GM12865 (cell line): ENCODE results near the gene PPP1R36.

Source experiments
- DNase-seq: peaks from one replicate; pipeline ENCODE4 v3.0.0; 2010; ENCODE audit warnings: low read depth
- H3K4me3 ChIP-seq: 2 replicates; pipeline ENCODE4 v1.5.1; 2011; ENCODE audit warnings: mild to moderate bottlenecking, low read depth, low read length, control low read depth
- TF ChIP-seq, protein P1 (sequence below): IDR thresholded peaks from 2 replicates; pipeline ENCODE4 v1.5.1; 2011; ENCODE audit warnings: low read length, control low read depth, low read depth, inconsistent platforms; ENCODE audit not compliant: insufficient read depth; ENCODE audit errors: missing control alignments

The PPP1R36 gene, protein sequence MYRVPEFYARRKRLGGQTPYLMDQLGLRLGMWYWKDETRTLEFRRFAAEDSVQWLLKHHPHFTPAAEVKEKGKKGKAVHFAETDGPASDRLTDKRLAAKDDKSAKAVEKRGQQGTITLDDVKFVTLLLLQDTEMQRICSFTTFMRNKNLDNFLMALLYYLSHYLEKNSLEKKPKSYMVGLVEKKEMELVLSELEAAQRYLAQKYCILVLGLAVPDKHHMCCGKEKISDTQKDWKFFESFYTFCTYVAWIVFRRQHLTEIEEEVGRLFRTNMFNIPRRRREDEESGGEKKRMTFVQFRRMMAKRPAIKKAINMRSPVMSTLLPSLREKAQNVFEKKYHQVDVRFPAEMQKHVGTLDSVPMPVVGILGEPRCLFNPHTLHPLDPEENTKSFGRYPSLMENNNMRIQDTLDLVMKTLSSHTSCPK

DNA sequence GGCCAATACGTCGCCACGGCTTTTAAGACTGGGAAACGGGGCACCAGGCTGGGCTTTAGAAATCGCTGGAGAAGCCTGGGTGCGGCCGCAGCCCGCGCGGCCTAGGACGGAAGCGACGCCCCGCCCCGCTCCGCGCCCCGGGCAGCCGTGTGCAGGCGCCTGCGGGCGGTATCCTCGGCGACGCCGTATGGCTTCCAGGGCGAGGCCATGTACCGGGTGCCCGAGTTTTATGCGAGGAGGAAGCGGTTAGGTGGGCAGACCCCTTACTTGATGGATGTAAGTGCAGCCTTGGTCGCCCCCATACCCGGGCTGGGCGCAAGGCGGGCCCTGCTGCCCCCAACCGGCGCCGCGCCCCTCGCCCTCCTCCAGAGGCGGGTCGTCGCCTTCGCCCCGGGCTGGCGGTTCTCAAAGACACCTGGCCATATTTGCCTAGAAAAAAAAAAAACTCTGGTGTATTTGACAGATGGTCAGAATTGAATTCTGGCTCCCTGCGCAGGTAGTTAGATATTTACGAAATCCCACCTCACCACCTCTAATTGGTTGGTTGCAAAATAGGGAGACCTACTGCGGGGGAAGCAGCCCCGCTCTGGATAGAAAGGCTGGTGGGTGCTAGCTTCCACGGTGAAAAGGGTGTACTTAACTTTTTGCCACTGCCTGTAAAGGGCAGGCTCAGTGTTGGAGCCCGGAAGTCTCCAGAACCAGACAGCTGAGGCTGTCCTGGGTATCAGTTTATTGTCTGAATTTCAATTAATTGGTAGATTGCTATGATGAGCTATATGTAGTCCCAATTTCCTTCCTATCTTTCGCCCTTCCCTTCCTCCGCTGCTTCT is at the start of gene PPP1R36:
Gene PPP1R36 (plus strand): TSS at position 171 of the 830 bp plus-strand sequence. CDS start 37 bp downstream, at position 208.
- TF ChIP-seq, protein P1, sequence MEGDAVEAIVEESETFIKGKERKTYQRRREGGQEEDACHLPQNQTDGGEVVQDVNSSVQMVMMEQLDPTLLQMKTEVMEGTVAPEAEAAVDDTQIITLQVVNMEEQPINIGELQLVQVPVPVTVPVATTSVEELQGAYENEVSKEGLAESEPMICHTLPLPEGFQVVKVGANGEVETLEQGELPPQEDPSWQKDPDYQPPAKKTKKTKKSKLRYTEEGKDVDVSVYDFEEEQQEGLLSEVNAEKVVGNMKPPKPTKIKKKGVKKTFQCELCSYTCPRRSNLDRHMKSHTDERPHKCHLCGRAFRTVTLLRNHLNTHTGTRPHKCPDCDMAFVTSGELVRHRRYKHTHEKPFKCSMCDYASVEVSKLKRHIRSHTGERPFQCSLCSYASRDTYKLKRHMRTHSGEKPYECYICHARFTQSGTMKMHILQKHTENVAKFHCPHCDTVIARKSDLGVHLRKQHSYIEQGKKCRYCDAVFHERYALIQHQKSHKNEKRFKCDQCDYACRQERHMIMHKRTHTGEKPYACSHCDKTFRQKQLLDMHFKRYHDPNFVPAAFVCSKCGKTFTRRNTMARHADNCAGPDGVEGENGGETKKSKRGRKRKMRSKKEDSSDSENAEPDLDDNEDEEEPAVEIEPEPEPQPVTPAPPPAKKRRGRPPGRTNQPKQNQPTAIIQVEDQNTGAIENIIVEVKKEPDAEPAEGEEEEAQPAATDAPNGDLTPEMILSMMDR: no peak
- no peak within 1 kb of the TSS for H3K4me3 ChIP-seq
- DNase-seq: peak; percentile 22

DNA sequence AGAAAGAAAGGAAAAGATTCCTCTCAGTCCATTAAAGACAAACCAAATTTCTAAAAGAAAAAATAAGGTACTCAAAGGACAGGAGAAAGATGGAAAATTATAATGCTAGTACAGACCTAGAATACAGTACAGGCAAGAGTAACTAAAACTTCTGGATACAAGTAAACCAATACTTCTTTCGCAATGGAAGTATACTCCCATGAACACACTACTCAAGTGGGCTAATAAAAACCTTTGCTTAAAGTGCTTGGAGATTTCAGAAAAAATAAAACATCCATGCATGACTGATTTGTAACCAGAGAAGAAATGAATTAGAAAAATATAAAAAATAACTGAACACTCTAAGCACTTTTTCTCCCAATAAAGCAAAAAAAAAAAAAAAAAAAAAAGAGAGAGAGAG is 49.7 kb upstream of the PPP1R36 start:
- no peak for DNase-seq
- TF ChIP-seq, protein P1: no peak

DNA sequence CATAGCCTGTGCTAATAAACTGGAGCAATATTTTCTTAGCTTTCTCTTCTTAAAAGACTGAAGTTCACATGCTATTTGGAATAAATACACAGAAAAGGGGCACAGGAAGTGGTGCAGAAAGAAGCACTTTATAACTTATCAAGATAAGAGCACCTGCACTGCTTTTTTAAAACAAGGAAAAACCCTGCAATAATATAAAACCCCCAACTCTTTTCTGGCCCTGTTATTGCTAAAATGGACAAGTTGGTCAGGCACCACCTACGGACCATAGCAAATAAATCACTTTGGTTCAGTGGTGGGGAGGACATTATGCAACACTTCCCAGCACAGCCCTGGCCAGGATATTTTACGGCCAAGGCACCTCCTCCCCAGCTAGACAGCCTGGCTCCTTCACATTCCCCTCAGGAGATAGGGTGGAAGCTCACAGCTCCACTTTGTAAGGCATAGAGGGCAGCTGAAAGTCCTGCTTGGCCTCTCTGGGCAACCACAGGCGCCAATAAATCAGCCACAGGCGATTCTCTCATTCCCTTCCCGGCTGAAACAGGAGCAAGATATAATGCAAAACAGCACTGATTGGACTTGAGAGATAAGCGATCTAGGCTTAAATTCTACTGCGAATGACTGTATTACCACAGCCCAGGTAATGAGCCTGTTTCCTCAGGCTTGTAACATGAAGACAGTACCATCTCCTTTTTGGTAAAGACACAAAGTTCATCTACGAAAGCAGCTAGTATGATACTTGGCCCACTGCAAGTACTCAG is 48.2 kb upstream of the PPP1R36 start:
- H3K4me3 ChIP-seq: peak overlapping the region; percentile 68
- TF ChIP-seq, protein P1: no peak
- peak; percentile 32 for DNase-seq

More for the DNA sequence above, 49.7 kb upstream of the PPP1R36 start:
- H3K4me3 ChIP-seq: peak overlapping the region; percentile 68; the same call in 1 of the 2 replicates

DNA sequence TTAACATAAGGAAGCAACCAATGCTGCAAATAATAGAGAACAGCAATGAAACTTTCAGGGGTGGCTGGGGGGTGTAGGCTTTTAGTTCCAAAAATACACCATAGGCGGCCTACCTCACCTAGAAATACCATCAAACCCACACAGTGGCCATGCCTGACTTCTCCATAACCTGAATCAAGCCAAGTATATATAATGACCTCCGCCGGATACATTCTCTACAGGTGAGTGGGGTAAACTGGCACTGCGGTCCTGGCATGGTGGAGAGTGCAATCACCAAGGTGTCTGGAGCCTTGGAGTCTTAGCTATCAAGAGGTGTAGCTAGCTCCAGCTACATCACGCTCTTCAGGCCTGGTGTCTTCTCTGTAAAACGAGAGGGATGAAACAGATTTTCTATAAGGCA is 47.3 kb upstream of the PPP1R36 start:
- TF ChIP-seq, protein P1: no peak
- peak; percentile 28 for DNase-seq
- peak overlapping the region; percentile 68 for H3K4me3 ChIP-seq

DNA sequence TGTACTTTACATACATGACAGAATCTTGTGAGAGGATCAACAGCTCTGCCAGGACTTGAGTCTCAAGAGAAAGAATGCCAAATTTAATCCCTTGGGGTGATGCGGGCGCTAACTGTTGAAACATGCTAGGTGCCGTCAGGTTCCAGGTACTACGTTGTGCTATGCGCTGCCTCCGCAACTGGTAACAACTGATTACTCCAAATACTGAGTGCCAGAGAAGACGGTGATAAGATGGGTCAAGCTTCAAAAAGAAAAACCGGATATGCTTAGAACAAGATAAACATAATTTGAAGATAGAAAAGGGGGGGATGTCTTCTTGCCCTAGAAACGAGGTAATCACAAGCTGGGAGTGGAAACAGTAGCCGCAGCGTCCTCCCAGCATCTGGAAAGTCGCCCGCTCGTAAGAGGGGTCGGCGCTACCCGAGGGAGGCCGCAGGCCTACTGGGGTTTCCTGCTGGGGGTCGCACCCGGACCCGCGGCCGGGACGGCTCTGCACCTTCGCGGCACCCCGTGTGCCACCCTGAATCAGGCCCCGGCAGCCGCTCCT is 46.8 kb upstream of the PPP1R36 start:
- H3K4me3 ChIP-seq: peak overlapping the region; percentile 68
- peak; percentile 46 for DNase-seq
- TF ChIP-seq, protein P1: no peak

DNA sequence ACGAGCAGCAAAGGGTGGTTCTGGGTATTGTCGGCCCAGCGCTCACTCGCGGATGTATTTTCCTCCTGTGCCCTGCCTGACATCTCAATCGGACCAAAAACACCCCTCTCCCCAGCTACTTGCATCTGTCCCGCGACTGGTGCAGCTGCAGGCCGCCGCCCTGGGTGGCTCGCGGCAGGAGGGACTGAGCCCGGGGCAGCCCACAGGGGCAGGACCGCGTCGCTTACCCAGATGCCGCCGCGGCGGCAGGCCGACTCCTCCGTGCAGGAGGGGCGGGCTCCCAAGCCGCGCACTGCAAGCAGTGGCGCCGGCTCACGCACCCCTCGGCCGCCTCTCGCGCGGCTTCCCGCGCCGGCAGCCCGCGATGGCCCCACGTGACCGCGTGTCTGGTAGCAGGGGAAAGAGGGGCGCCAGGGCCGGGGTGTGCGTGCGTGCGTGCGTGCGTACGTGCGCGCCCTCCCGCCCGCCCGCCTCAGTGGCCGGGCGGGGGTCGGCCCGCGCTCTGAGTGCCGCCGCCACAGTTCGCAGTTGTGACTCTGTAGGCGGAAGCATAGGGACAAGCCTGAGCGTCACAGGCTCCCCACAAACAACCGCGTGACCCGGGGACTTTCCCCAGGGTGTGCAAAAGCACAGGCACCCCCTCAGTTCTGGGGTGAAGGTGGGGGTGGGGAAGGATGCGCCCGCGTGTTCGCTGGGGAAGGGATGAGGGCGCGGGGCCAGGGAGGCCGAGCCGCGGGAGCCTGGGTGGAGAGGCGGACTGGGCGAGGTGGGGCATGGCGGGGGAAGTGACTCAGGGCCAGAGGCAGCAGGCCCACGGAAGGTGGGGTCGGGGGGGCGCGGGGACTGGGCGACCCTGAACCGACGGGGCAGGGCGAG is 46.1 kb upstream of the PPP1R36 start, which contains the start of gene ZBTB25:
Gene ZBTB25 (minus strand): TSS at position 405 of the 876 bp plus-strand sequence. CDS start 13,305 bp downstream, outside the sequence.
- H3K4me3 ChIP-seq: peak within 1 kb of the TSS; percentile 81
- peak; percentile 99 for DNase-seq
- TF ChIP-seq, protein P1: no peak
